BLaER1 treated with 17β-estradiol and CSF1 and Interleukin-3, amounts not matched to agents 10 nM and 100 nM (cell line): Measurements from ENCODE around the gene TRUB2.
A peak's percentile ranks its signal among the peaks of the same experiment; 100 is the strongest.

Experiments used
- H3K27ac ChIP-seq, 11 experiments: shearing (Covaris generic); formaldehyde crosslinking; 2 replicates each; pipeline ENCODE4 v1.8.1; 2022
- H3K27me3 ChIP-seq, 11 experiments: shearing (Covaris generic); formaldehyde crosslinking; 2 replicates each; pipeline ENCODE4 v1.8.1; 2022
- H3K36me3 ChIP-seq, 11 experiments: shearing (Covaris generic); formaldehyde crosslinking; 2 replicates each; pipeline ENCODE4 v1.8.1; 2022
- H3K4me1 ChIP-seq, 10 experiments: shearing (Covaris generic); formaldehyde crosslinking; 2 replicates each; pipeline ENCODE4 v1.8.1; 2022
- H3K4me2 ChIP-seq, 11 experiments: shearing (Covaris generic); formaldehyde crosslinking; 2 replicates each; pipeline ENCODE4 v1.8.1; 2022
- H3K4me3 ChIP-seq, 10 experiments: shearing (Covaris generic); formaldehyde crosslinking; 2 replicates each; pipeline ENCODE4 v1.8.1; 2022
- H3K9ac ChIP-seq, 11 experiments: shearing (Covaris generic); formaldehyde crosslinking; 2 replicates each; pipeline ENCODE4 v1.8.1; 2022
- H3K9me3 ChIP-seq, 11 experiments: shearing (Covaris generic); formaldehyde crosslinking; replicated peaks in 1 of 11; 2 replicates each; pipeline ENCODE4 v1.8.1; 2022
- H4K20me1 ChIP-seq, 11 experiments: shearing (Covaris generic); formaldehyde crosslinking; 2 replicates each; pipeline ENCODE4 v1.8.1; 2022
- Cebpa-rat ChIP-seq, 11 experiments: shearing (Covaris generic); IDR thresholded peaks; 2 replicates each; pipeline ENCODE4 v1.8.1; 2022

The TRUB2 gene

GRCh38 chr9:128275198-128276007 is 46.8 kb downstream of the TRUB2 start, which contains the start of gene GOLGA2:
Gene GOLGA2 (minus strand): TSS chr9:128276007. CDS start chr9:128275976, 31 bp downstream.
- peaks cover 23 to 34% (median 32%) of the 10 kb centered on the region in 11 experiments for H3K36me3 ChIP-seq
- H3K27ac ChIP-seq, result peak within 1 kb of the TSS; percentile 73 to 92 (median 83)
- peak within 1 kb of the TSS; percentile 92 to 100 (median 99) for H3K4me2 ChIP-seq
- no peaks in the 10 kb centered on the region for H3K9me3 ChIP-seq
- peaks cover 56 to 64% (median 62%) of the 10 kb centered on the region in 10 experiments for H3K4me1 ChIP-seq
- peaks cover 0 to 10% (median 0%) of the 10 kb centered on the region in 11 experiments; a peak in 3 of 22 replicates for H4K20me1 ChIP-seq
- peak within 1 kb of the TSS; percentile 78 to 95 (median 92) for H3K4me3 ChIP-seq
- no peaks in the 10 kb centered on the region for H3K27me3 ChIP-seq
- H3K9ac ChIP-seq, result peak within 1 kb of the TSS; percentile 81 to 96 (median 89)
- no peak for TF ChIP-seq Cebpa-rat (IDR thresholded peaks at IDR 0.05)

GRCh38 chr9:128274245-128274644 is 48.0 kb downstream of the TRUB2 start:
- H3K4me1 ChIP-seq, result peaks cover 45 to 52% (median 50%) of the 10 kb centered on the region in 10 experiments
- H3K9ac ChIP-seq, result peak overlapping the region in 10 of 11 experiments; percentile 82 to 96 (median 90); a peak in 12 of 22 replicates
- TF ChIP-seq Cebpa-rat (IDR thresholded peaks at IDR 0.05), result no peak
- H3K27ac ChIP-seq, result no peak overlapping the region
- H3K36me3 ChIP-seq, result peaks cover 23 to 46% (median 36%) of the 10 kb centered on the region in 11 experiments
- no peaks in the 10 kb centered on the region for H3K9me3 ChIP-seq
- H3K4me3 ChIP-seq, result peak overlapping the region in 5 of 10 experiments; percentile 78 to 93 (median 91); a peak in 6 of 20 replicates
- H4K20me1 ChIP-seq, result peaks cover 0 to 10% (median 0%) of the 10 kb centered on the region in 11 experiments; a peak in 3 of 22 replicates
- peak overlapping the region; percentile 83 to 100 (median 96) for H3K4me2 ChIP-seq
- no peaks in the 10 kb centered on the region for H3K27me3 ChIP-seq

GRCh38 chr9:128271512-128271911 is 50.7 kb downstream of the TRUB2 start:
- Histone ChIP-seq H3K9ac (no peak overlapping the region), H3K4me3 (no peak overlapping the region), H3K36me3 (peaks cover 34 to 73% (median 61%) of the 10 kb centered on the region in 11 experiments), H3K27me3 (no peaks in the 10 kb centered on the region), H4K20me1 (peaks cover 0 to 10% (median 0%) of the 10 kb centered on the region in 11 experiments; a peak in 5 of 22 replicates), H3K27ac (no peak overlapping the region), H3K9me3 (no peaks in the 10 kb centered on the region), H3K4me1 (peaks cover 17 to 25% (median 23%) of the 10 kb centered on the region in 10 experiments), H3K4me2 (no peak overlapping the region)
- no peak for TF ChIP-seq Cebpa-rat (IDR thresholded peaks at IDR 0.05)

GRCh38 chr9:128271112-128271511 is 51.1 kb downstream of the TRUB2 start:
- Histone ChIP-seq H3K9me3 (no peaks in the 10 kb centered on the region), H3K9ac (no peak overlapping the region), H3K4me2 (no peak overlapping the region), H3K27ac (no peak overlapping the region), H3K4me1 (peaks cover 14 to 23% (median 21%) of the 10 kb centered on the region in 10 experiments), H3K36me3 (peaks cover 38 to 77% (median 65%) of the 10 kb centered on the region in 11 experiments), H4K20me1 (peaks cover 0 to 10% (median 0%) of the 10 kb centered on the region in 11 experiments; a peak in 5 of 22 replicates), H3K4me3 (no peak overlapping the region), H3K27me3 (no peaks in the 10 kb centered on the region)
- no peak for TF ChIP-seq Cebpa-rat (IDR thresholded peaks at IDR 0.05)

- H3K4me1 ChIP-seq, result no peaks in the 10 kb centered on the region
- H3K4me2 ChIP-seq, result no peak overlapping the region
- peaks cover 44 to 98% (median 78%) of the 10 kb centered on the region in 11 experiments for H3K36me3 ChIP-seq
Measured at GRCh38 chr9:128266868-128267590, 55.2 kb downstream of the TRUB2 start.

GRCh38 chr9:128265348-128265847 is 56.8 kb downstream of the TRUB2 start:
- Histone ChIP-seq H3K27ac (no peak overlapping the region), H3K27me3 (no peaks in the 10 kb centered on the region)

More at GRCh38 chr9:128266868-128267590, 55.2 kb downstream of the TRUB2 start:
- Histone ChIP-seq H3K27ac (no peak overlapping the region), H3K9ac (no peak overlapping the region), H3K4me3 (no peak overlapping the region), H3K9me3 (no peaks in the 10 kb centered on the region), H3K27me3 (no peaks in the 10 kb centered on the region), H4K20me1 (peaks cover 0 to 3% (median 0%) of the 10 kb centered on the region in 11 experiments; a peak in 2 of 22 replicates)
- no peak for TF ChIP-seq Cebpa-rat (IDR thresholded peaks at IDR 0.05)

GRCh38 chr9:128262687-128263086 is 59.6 kb downstream of the TRUB2 start:
- peaks cover 62 to 98% (median 87%) of the 10 kb centered on the region in 11 experiments for H3K36me3 ChIP-seq

More at GRCh38 chr9:128265348-128265847, 56.8 kb downstream of the TRUB2 start:
- no peaks in the 10 kb centered on the region for H3K4me1 ChIP-seq
- no peak overlapping the region for H3K4me2 ChIP-seq
- TF ChIP-seq Cebpa-rat (IDR thresholded peaks at IDR 0.05), result no peak
- H3K9ac ChIP-seq, result no peak overlapping the region
- peaks cover 46 to 98% (median 78%) of the 10 kb centered on the region in 11 experiments for H3K36me3 ChIP-seq
- H3K9me3 ChIP-seq, result no peaks in the 10 kb centered on the region
- no peak overlapping the region for H3K4me3 ChIP-seq
- peaks cover 0 to 11% (median 0%) of the 10 kb centered on the region in 11 experiments; a peak in 4 of 22 replicates for H4K20me1 ChIP-seq

GRCh38 chr9:128260340-128260739 is 61.9 kb downstream of the TRUB2 start:
- Histone ChIP-seq H3K9me3 (no peaks in the 10 kb centered on the region), H3K9ac (no peak overlapping the region), H3K27ac (no peak overlapping the region), H3K27me3 (no peaks in the 10 kb centered on the region), H3K36me3 (peaks cover 66 to 97% (median 83%) of the 10 kb centered on the region in 11 experiments), H3K4me3 (no peak overlapping the region), H3K4me1 (no peaks in the 10 kb centered on the region; a peak in 1 of 20 replicates), H3K4me2 (no peak overlapping the region), H4K20me1 (peaks cover 0 to 54% (median 0%) of the 10 kb centered on the region in 11 experiments; a peak in 10 of 22 replicates)
- no peak for TF ChIP-seq Cebpa-rat (IDR thresholded peaks at IDR 0.05)

More at GRCh38 chr9:128262687-128263086, 59.6 kb downstream of the TRUB2 start:
- TF ChIP-seq Cebpa-rat (IDR thresholded peaks at IDR 0.05), result no peak
- no peaks in the 10 kb centered on the region for H3K4me1 ChIP-seq
- no peak overlapping the region for H3K27ac ChIP-seq
- H3K4me3 ChIP-seq, result no peak overlapping the region
- H3K9ac ChIP-seq, result no peak overlapping the region
- no peaks in the 10 kb centered on the region for H3K27me3 ChIP-seq
- no peak overlapping the region for H3K4me2 ChIP-seq
- no peaks in the 10 kb centered on the region for H3K9me3 ChIP-seq
- peaks cover 0 to 35% (median 0%) of the 10 kb centered on the region in 11 experiments; a peak in 8 of 22 replicates for H4K20me1 ChIP-seq
